Measurements from ENCODE around the gene RGS19.

RGS19 gene

GRCh38 chr20:64077541-64077875, 1.8 kb downstream of the RGS19 start:
- no peak for DNase-seq (ENCODE audit: low read depth in 2 of 2)

DNA sequence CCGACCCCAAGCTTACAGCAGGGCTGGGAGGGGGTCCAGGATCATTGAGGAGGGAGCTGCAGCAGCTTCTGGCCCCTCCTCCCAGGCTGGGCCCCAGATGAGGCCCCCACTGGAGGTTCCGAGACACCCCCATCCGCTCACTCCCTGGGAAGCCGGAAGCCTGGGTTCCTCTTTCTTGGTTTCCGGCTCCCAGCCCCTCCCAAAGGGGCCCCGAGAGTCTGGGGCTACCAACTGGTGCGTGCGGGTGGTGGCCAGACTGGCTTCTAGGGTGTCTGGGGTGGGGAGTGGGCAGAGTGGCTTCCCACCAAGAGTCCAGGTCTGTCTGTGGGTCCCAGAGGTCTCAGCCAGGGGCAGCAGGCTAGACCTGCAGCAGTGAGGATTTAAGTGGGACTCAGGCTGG, 2.2 kb downstream of the RGS19 start:
- DNase-seq (ENCODE audit: low read depth in 2 of 2): no peak

GRCh38 chr20:64076061-64076997, 3.0 kb downstream of the RGS19 start:
- no peak for DNase-seq (ENCODE audit: low read depth in 2 of 2)

DNA sequence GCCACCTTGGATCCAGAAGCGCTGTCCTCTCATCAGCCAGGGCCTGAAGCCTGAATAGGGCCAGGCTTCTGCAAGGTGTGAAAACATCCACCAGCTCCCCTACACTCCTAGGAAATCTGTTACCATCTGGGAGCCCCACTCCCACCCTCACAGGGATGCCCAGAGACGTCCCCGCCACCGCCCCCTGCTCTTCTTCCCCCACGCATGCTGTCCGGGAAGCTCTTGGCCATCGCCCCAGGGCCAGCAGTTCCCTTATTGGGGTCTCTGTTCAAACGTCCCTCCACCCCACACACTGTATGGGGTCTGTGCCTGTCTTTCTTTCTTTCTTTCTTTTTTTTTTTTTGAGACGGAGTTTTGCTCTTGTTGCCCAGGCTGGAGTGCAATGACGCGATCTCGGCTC, 3.8 kb downstream of the RGS19 start:
- DNase-seq (ENCODE audit: low read depth in 2 of 2): no peak

- DNase-seq (ENCODE audit: low read depth in 2 of 2): no peak
Measured at GRCh38 chr20:64074963-64075362, 4.4 kb downstream of the RGS19 start.

DNA sequence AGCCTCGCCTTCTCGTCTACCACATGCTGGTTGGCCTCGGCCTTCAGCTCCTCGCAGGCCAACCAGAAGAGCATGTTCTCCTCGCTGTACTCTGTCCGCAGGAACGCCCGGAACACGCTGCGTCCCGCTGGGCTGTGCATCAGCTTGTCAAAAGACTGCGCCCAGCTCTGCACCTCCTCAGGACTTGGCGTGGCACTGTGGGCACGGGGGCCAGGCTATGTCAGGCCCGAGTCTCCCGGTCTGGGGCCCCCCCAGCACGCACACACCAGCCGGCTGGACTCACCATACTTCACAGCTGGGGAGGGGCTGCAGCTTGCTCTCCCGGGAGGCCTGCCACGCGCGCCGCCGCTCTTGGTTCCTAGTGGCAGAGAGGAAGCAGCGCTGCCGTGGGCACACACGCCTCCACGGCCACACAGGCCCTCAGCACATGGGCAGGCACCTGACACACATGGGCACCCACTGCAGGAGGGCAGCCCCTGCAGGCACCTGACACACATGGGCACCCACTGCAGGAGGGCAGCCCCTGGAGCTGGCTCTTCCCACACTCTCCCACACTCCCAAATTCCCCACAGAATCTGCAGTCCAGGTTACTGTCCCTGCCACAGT, 5.0 kb downstream of the RGS19 start:
- DNase-seq (ENCODE audit: low read depth in 2 of 2): no peak

DNA sequence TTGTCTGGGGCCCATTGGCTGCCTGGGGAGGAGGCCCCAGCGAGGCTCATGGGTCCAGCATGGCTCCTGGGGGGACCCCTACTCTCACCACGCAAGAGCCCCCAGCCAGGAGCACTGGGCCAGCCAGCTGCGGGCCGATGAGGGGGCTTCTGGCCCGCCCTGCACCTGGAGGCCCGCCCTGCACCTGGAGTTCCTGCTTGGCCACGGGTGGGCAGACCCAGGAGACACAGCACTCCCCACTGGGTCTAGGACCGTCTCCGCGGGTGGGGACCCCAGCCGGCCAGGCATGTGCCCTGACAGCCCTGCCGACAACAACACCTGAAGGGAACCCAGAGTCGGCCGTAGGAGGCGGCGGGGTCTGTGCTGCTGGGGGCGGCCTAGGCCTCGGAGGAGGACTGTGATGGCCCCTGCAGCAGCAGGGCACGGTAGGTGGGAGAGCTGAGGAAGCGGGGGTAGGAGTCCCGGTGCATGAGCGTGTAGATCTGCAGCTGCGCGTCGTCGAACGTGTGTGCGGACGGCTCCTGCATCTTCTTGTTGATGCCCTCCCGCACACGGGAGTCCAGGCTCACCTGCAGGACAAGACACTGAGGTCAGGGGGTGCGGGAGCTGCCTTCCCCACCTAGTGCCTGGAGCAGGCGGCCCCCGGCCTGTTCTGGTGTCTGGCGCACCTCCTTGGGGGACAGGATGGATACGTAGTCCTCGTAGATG, 5.7 kb downstream of the RGS19 start:
- DNase-seq (ENCODE audit: low read depth in 2 of 2): no peak

GRCh38 chr20:64072498-64073063, 6.7 kb downstream of the RGS19 start:
- DNase-seq (ENCODE audit: low read depth in 2 of 2): no peak

GRCh38 chr20:64071341-64072332, 7.7 kb downstream of the RGS19 start:
- no peak for DNase-seq (ENCODE audit: low read depth in 2 of 2)

- no peak for DNase-seq (ENCODE audit: low read depth in 2 of 2)
Measured at GRCh38 chr20:64070244-64070993, 8.9 kb downstream of the RGS19 start.

DNA sequence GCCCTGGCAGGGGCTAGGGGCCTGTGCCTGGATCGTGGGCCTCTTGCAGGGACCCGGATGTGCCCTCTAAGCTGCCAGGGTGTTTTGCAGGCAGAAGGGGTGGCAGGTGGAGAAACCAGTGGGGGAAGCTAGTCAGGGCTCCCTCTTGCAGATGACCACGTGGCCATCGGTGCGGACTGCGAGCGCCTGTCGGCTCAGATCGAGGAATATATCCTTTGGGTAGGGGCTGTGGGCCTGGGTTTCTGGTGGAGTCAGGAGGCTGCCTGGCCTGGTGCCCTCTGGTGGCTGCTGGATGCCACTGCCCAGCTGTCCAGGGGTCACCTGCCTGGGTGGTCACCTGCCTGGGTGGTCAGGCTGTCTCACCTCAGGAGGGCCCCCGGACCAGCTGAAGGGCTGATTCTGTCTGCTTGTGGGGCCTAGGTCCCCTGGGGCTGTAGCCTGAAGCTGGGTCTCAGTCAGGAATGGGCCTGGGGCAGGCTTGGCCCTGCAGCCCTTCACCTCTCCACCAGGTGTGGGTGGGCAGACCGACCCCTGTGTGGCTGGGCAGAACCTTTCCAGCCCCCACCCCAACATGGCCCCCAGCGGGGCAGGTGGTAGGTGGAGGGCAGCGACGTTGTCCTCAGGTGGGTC, 9.6 kb downstream of the RGS19 start:
- DNase-seq (ENCODE audit: low read depth in 2 of 2): no peak

- DNase-seq (ENCODE audit: low read depth in 2 of 2): no peak
Measured at GRCh38 chr20:64069209-64069613, 10.1 kb downstream of the RGS19 start.

- no peak for DNase-seq (ENCODE audit: low read depth in 2 of 2)
Measured at GRCh38 chr20:64068386-64069208, 10.7 kb downstream of the RGS19 start.

DNA sequence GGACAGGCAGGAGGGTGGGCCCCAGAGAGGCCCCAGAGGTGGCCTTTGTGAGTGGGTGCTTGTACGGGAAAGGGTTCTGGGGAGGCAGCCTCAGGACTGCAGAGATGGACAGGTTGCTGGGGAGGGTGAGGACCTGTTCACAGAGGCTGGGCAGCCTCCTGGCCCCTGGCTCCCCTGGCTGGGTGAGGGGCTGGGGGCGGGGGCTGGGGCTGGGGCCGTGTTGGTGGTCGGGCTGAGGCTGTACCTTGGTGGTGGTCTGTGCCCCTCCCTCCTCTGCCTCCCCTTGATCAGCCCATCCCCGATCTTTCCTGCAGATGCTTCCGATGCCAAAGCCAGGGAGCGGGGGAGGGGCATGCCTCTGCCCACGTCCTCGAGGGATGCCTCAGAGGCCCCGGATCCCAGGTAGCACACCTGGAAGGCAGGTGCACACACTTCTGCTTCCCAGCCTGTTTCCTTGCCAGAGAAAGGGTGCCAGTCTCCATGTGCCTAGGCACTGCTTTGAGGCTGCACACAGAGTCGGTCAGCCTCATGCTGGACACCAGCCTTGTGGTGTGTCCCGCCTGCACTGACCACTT, 11.5 kb downstream of the RGS19 start:
- no peak for DNase-seq (ENCODE audit: low read depth in 2 of 2)

DNA sequence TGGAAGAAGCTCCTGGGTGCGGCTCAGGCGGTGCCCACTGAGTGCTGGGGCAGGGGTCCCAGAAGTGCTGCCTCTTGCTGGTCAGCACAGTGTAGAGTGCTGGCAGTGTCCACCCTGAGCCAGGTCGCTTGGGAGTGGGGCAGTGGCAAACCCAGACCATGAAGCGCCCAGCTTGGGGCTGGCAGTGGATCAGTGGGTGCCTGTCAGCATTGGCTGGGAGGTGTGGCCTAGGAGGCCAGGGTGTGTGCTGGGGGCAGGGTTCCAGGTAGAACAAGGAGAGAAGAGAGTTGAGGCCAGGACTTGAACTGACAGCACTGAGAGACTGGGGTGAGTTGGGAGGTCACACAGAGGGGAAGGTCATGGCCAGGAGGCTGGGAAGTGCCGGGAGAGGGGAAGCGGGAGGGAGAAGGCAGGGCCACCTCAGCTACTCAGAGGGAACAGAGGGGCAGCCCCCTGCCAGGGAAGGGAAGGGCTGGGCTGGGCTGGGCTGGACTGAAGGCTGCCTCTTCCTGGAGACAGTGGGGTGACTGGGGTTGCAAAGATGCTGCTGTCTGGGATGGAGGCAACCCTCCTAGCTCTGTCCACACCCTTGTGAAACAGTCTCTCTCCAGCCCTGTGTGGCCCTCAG, 12.2 kb downstream of the RGS19 start:
- no peak for DNase-seq (ENCODE audit: low read depth in 2 of 2)

GRCh38 chr20:64065974-64066343, 13.4 kb downstream of the RGS19 start:
- peak; percentile 48 to 61 for DNase-seq (ENCODE audit: low read depth in 2 of 2)

- no peak for DNase-seq (ENCODE audit: low read depth in 2 of 2)
Measured at GRCh38 chr20:64065062-64065973, 14.0 kb downstream of the RGS19 start.

Data from stimulated activated CD4-positive, alpha-beta T cell treated with anti-CD3 and anti-CD28 coated beads, Interleukin-15, amount 100 ng/mL, for 48 hours (primary cell).